HCT116 (cell line): ENCODE results near the gene PRPF39. TPM values are rescaled to one million over a fixed set of nuclear protein-coding genes. Genes with fewer than 3 reads are reported as not detected.

ENCODE experiments used
- ATAC-seq: fragments of 200-7000 bp; cut with Tn5 transposase; 2 replicates; pipeline ENCODE4 v1.9.1; 2020; ENCODE audit warnings: mild to moderate bottlenecking, moderate library complexity
- BruUV-seq: library from RNA; stranded (reverse); fragments of 400-500 nt; replicated peaks from 2 replicates; lab custom pipeline; 2021; lab: Mats Ljungman, UMichigan
- CTCF ChIA-PET: fragments of 300-600 bp; sonication (Branson Sonifier 250); formaldehyde crosslinking; loops from one replicate; lab custom pipeline; 2021; ENCODE audit warnings: antibody characterized with exemption; lab: Charles Lee
- POLR2A ChIA-PET: fragments of 300-600, 350-600 bp; sonication (Branson Sonifier 250); formaldehyde crosslinking; loops from one replicate; lab custom pipeline; 2021; ENCODE audit warnings: antibody characterized with exemption; lab: Charles Lee
- RAD21 ChIA-PET, 2 experiments: fragments of 300-600 bp; sonication (Branson Sonifier 250); formaldehyde crosslinking; loops; one replicate each; lab custom pipeline; 2023; ENCODE audit warnings: low total read pairs in 2 of 2; ENCODE audit not compliant: uncharacterized antibody in 2 of 2, unreplicated experiment in 2 of 2, low non-redundant PET in 1 of 2; lab: Charles Lee
- DNase-seq: peaks from one replicate; pipeline ENCODE4 v3.0.0-alpha.2; 2010; ENCODE audit warnings: low read depth, low spot score
- H2AFZ ChIP-seq: fragments of 200-600 bp; shearing (Covaris generic), sonication (generic); 2 replicates; pipeline ENCODE4 v1.6.1; 2017; ENCODE audit warnings: low read depth, mixed run types, mixed read lengths, antibody characterized with exemption, low read length; ENCODE audit not compliant: poor library complexity, severe bottlenecking
- H3K27ac ChIP-seq: 2 replicates; pipeline ENCODE4 v1.5.1; 2012; ENCODE audit warnings: low read depth, low read length
- H3K27me3 ChIP-seq: fragments of 200-600 bp; sonication (generic); 2 replicates; pipeline ENCODE4 v1.6.1; 2016; ENCODE audit warnings: mixed run types, low read length, mixed read lengths; ENCODE audit not compliant: insufficient read depth
- H3K36me3 ChIP-seq, 2 experiments: fragments of 200-500 bp in 1 of 2; fragments of 200-600 bp in 1 of 2; sonication (Bioruptor generic) in 1 of 2; sonication (generic) in 1 of 2; 2 replicates each; pipeline versions ENCODE4 v1.5.1 to v1.6.1; 2014 to 2016; ENCODE audit warnings: low read length in 2 of 2, inconsistent platforms in 1 of 2, mixed read lengths in 1 of 2, mixed run types in 1 of 2; ENCODE audit not compliant: insufficient read depth in 2 of 2, control insufficient read depth in 1 of 2
- H3K4me1 ChIP-seq, 2 experiments: fragments of 200-600 bp in 1 of 2; sonication (generic) in 1 of 2; 2 replicates each; pipeline versions ENCODE4 v1.5.1 to v1.6.1; 2012 to 2017; ENCODE audit warnings: low read length in 2 of 2, inconsistent platforms in 1 of 2, mild to moderate bottlenecking in 1 of 2, mixed read lengths in 1 of 2, mixed run types in 1 of 2, moderate library complexity in 1 of 2; ENCODE audit not compliant: insufficient read depth in 2 of 2, control insufficient read depth in 1 of 2
- H3K4me2 ChIP-seq: fragments of 200-600 bp; sonication (generic); 2 replicates; pipeline ENCODE4 v1.6.1; 2017; ENCODE audit warnings: mixed run types, low read length, mixed read lengths
- H3K4me3 ChIP-seq, 2 experiments: fragments of 200-600 bp in 1 of 2; sonication (generic) in 1 of 2; replicated peaks in 1 of 2; 2 replicates each; pipeline ENCODE4 v1.5.1; 2011 to 2016; ENCODE audit warnings: low read length in 2 of 2, control low read depth in 1 of 2, low read depth in 1 of 2, mild to moderate bottlenecking in 1 of 2, mixed read lengths in 1 of 2, mixed run types in 1 of 2
- H3K79me2 ChIP-seq: fragments of 200-600 bp; sonication (generic); 2 replicates; pipeline ENCODE4 v1.6.1; 2017; ENCODE audit warnings: mild to moderate bottlenecking, mixed run types, low read length, moderate library complexity, mixed read lengths; ENCODE audit not compliant: insufficient read depth
- H3K9ac ChIP-seq: fragments of 200-600 bp; sonication (generic); 2 replicates; pipeline ENCODE4 v1.6.1; 2016; ENCODE audit warnings: low read length, mixed read lengths
- H3K9me2 ChIP-seq: fragments of 200-600 bp; sonication (generic), shearing (Covaris generic); 2 replicates; pipeline ENCODE4 v1.6.1; 2017; ENCODE audit warnings: mixed run types, mild to moderate bottlenecking, moderate library complexity; ENCODE audit not compliant: insufficient read depth
- H3K9me3 ChIP-seq, 2 experiments: fragments of 200-500 bp in 1 of 2; fragments of 200-600 bp in 1 of 2; sonication (Bioruptor generic) in 1 of 2; sonication (generic) in 1 of 2; 2 replicates each; pipeline ENCODE4 v1.6.1; 2014 to 2017; ENCODE audit warnings: low read length in 2 of 2, mixed read lengths in 2 of 2, inconsistent platforms in 1 of 2, low read depth in 1 of 2, mild to moderate bottlenecking in 1 of 2, mixed run types in 1 of 2, moderate library complexity in 1 of 2; ENCODE audit not compliant: control insufficient read depth in 1 of 2, insufficient read depth in 1 of 2
- H4K20me1 ChIP-seq: fragments of 200-600 bp; sonication (generic), shearing (Covaris generic); 2 replicates; pipeline ENCODE4 v1.6.1; 2017; ENCODE audit warnings: mixed run types, mild to moderate bottlenecking, moderate library complexity; ENCODE audit not compliant: insufficient read depth
- ATF3 ChIP-seq: IDR thresholded peaks from 2 replicates; pipeline ENCODE4 v1.6.1; 2012
- CTCF ChIP-seq, 3 experiments: fragments of 200-600 bp in 1 of 3; sonication (generic) in 1 of 3; IDR thresholded peaks in 2 of 3; conservative IDR thresholded peaks in 1 of 3; 2 replicates each; pipeline ENCODE4 v1.5.1; 2012 to 2017; ENCODE audit warnings: low read depth in 2 of 3, low read length in 2 of 3, antibody characterized with exemption in 1 of 3, borderline replicate concordance in 1 of 3, control low read depth in 1 of 3, mild to moderate bottlenecking in 1 of 3, mixed read lengths in 1 of 3, mixed run types in 1 of 3, moderate library complexity in 1 of 3; ENCODE audit not compliant: insufficient read depth in 1 of 3
- EGR1 ChIP-seq: IDR thresholded peaks from 2 replicates; pipeline ENCODE4 v1.6.1; 2012; ENCODE audit warnings: low read depth
- EZH2 ChIP-seq: fragments of 200-600 bp; sonication (generic); IDR thresholded peaks from 2 replicates; pipeline ENCODE4 v1.6.1; 2017; ENCODE audit warnings: antibody characterized with exemption, mixed run types
- FOSL1 ChIP-seq: IDR thresholded peaks from 2 replicates; pipeline ENCODE4 v1.6.1; 2012; ENCODE audit warnings: low read depth
- JUND ChIP-seq: IDR thresholded peaks from 2 replicates; pipeline ENCODE4 v1.6.1; 2012
- RAD21 ChIP-seq: IDR thresholded peaks from 2 replicates; pipeline ENCODE4 v1.6.1; 2012; ENCODE audit warnings: low read depth, mild to moderate bottlenecking
- TCF7L2 ChIP-seq: IDR thresholded peaks from 2 replicates; pipeline ENCODE4 v1.7.0; 2011; ENCODE audit warnings: borderline replicate concordance, inconsistent platforms; ENCODE audit not compliant: insufficient read depth, insufficient read length; ENCODE audit errors: extremely low read depth
- YY1 ChIP-seq: IDR thresholded peaks from 2 replicates; pipeline ENCODE4 v1.6.1; 2011; ENCODE audit warnings: low read length, low read depth, moderate library complexity, mild to moderate bottlenecking; ENCODE audit not compliant: insufficient replicate concordance; ENCODE audit errors: extremely low read depth
- ZBTB33 ChIP-seq: IDR thresholded peaks from 2 replicates; pipeline ENCODE4 v1.6.1; 2011; ENCODE audit warnings: mild to moderate bottlenecking, low read length, moderate library complexity; ENCODE audit not compliant: insufficient replicate concordance; ENCODE audit errors: extremely low read depth
- intact Hi-C: fragments of 100-400 bp; cut with micrococcal nuclease; formaldehyde crosslinking; loops from 2 replicates; pipeline ENCODE4 v1.10.0; 2022
- total RNA-seq: library from RNA; stranded (reverse); gene quantifications from one replicate; pipeline ENCODE4 v1.2.1, GENCODE V29; 2021; ENCODE audit not compliant: unreplicated experiment

Gene PRPF39
- total RNA-seq, 1 experiment from 2014 or later: 44.7 TPM

- no peak for TF ChIP-seq ZBTB33
- no peak for TF ChIP-seq EGR1
- TF ChIP-seq RAD21: no peak
- no peak for TF ChIP-seq FOSL1
These were observed 42.3 kb upstream of the PRPF39 start (continued) for GRCh38 chr14:45041641-45042040.

GRCh38 chr14:45044638-45045037, 39.3 kb upstream of the PRPF39 start:
- Histone ChIP-seq H3K4me2 (no peak overlapping the region), H3K27me3 (no peaks in the 10 kb centered on the region), H3K4me1 (no peaks in the 10 kb centered on the region), H3K9me3 (peaks cover 1 to 2% of the 10 kb centered on the region in 2 experiments; a peak in 2 of 4 replicates), H3K9me2 (no peaks in the 10 kb centered on the region), H2AFZ (no peak overlapping the region), H3K4me3 (no peak overlapping the region), H3K27ac (no peak overlapping the region), H4K20me1 (no peaks in the 10 kb centered on the region), H3K36me3 (no peaks in the 10 kb centered on the region), H3K9ac (no peak overlapping the region), H3K79me2 (no peaks in the 10 kb centered on the region)
- ChIA-PET POLR2A (no interaction called here), RAD21 (no interaction called here), CTCF (no interaction called here)
- intact Hi-C loops: no loop called here
- ATAC-seq (no peak), DNase-seq (no peak)
- BruUV-seq: no TSS peak
- TF ChIP-seq CTCF (IDR thresholded peaks at IDR 0.05 in 2 of 3, conservative IDR thresholded peaks at IDR 0.05 in 1 of 3; ENCODE audit: borderline replicate concordance in 1 of 3, insufficient read depth in 1 of 3, low read depth in 2 of 3, low read length in 2 of 3) (no peak), TCF7L2 (no peak), JUND (no peak), EZH2 (no peak), ATF3 (no peak), YY1 (no peak)
